ENCODE results near the gene FUS. TPM values are rescaled to one million over a fixed set of nuclear protein-coding genes. Genes with fewer than 3 reads are reported as not detected.
"Not testable (repeated sequence)": the region's sequence is repeated elsewhere in the genome, so short reads cannot be mapped to it uniquely, and the experiment has no call there.

Gene FUS
- total and polyA plus RNA-seq, 2 donors (not counting 1 experiment from before 2014, with no cell fraction given) = 44.3 to 199 TPM

GRCh38 chr16:31192856-31193642 is 13.1 kb downstream of the FUS start:
- H3K79me2 ChIP-seq (ENCODE audit: control insufficient read depth, insufficient read depth, low read length) = peaks cover 26% of the 10 kb centered on the region
- TF ChIP-seq CTCF (conservative IDR thresholded peaks at IDR 0.05 in 1 of 2, IDR thresholded peaks at IDR 0.05 in 1 of 2; ENCODE audit: low read depth in 1 of 2, low read length in 2 of 2) (no peak), EZH2 (IDR thresholded peaks at IDR 0.05; ENCODE audit: low read length, missing control alignments) (no peak)
- H3K36me3 ChIP-seq (ENCODE audit: control insufficient read depth, insufficient read depth, low read length) = peaks cover 34% of the 10 kb centered on the region

GRCh38 chr16:31193874-31194273 is 13.9 kb downstream of the FUS start:
- H3K27ac ChIP-seq (ENCODE audit: insufficient read depth, low read length) = no peak overlapping the region
- H3K4me1 ChIP-seq (ENCODE audit: control insufficient read depth, extremely low read depth, insufficient read depth, low read length) = no peaks in the 10 kb centered on the region
- H3K4me2 ChIP-seq (ENCODE audit: extremely low read depth, insufficient read depth, low read length) = no peak overlapping the region
- DNase-seq (ENCODE audit: low read depth in 2 of 2) = no peak
- TF ChIP-seq CTCF (conservative IDR thresholded peaks at IDR 0.05 in 1 of 2, IDR thresholded peaks at IDR 0.05 in 1 of 2; ENCODE audit: low read depth in 1 of 2, low read length in 2 of 2) (no peak), EZH2 (IDR thresholded peaks at IDR 0.05; ENCODE audit: low read length, missing control alignments) (no peak)
- H3K79me2 ChIP-seq (ENCODE audit: control insufficient read depth, insufficient read depth, low read length) = peaks cover 20% of the 10 kb centered on the region
- no peak overlapping the region for H2AFZ ChIP-seq (ENCODE audit: low read length)
- no peak overlapping the region for H3K9ac ChIP-seq (ENCODE audit: insufficient read depth, low read length)
- H3K4me3 ChIP-seq (replicated peaks in 1 of 4; ENCODE audit: control extremely low read depth in 1 of 4, insufficient read depth in 1 of 4, low read depth in 3 of 4, low read length in 4 of 4) = no peak overlapping the region
- H4K20me1 ChIP-seq (ENCODE audit: control insufficient read depth, extremely low read depth, insufficient read depth, low read length) = no peaks in the 10 kb centered on the region
- no peaks in the 10 kb centered on the region for H3K9me3 ChIP-seq (ENCODE audit: control insufficient read depth, insufficient read depth, low read depth, low read length)
- H3K27me3 ChIP-seq (ENCODE audit: control insufficient read depth, insufficient read depth, low read length) = no peaks in the 10 kb centered on the region
- H3K36me3 ChIP-seq (ENCODE audit: control insufficient read depth, insufficient read depth, low read length) = peaks cover 32% of the 10 kb centered on the region

More at GRCh38 chr16:31192856-31193642, 13.1 kb downstream of the FUS start:
- Histone ChIP-seq H3K4me1 (ENCODE audit: control insufficient read depth, extremely low read depth, insufficient read depth, low read length) (no peaks in the 10 kb centered on the region), H3K27ac (ENCODE audit: insufficient read depth, low read length) (no peak overlapping the region), H3K4me3 (replicated peaks in 1 of 4; ENCODE audit: control extremely low read depth in 1 of 4, insufficient read depth in 1 of 4, low read depth in 3 of 4, low read length in 4 of 4) (no peak overlapping the region), H3K9ac (ENCODE audit: insufficient read depth, low read length) (no peak overlapping the region), H2AFZ (ENCODE audit: low read length) (no peak overlapping the region), H3K27me3 (ENCODE audit: control insufficient read depth, insufficient read depth, low read length) (no peaks in the 10 kb centered on the region), H3K9me3 (ENCODE audit: control insufficient read depth, insufficient read depth, low read depth, low read length) (no peaks in the 10 kb centered on the region), H3K4me2 (ENCODE audit: extremely low read depth, insufficient read depth, low read length) (no peak overlapping the region), H4K20me1 (ENCODE audit: control insufficient read depth, extremely low read depth, insufficient read depth, low read length) (no peaks in the 10 kb centered on the region)
- DNase-seq (ENCODE audit: low read depth in 2 of 2) = no peak

GRCh38 chr16:31194898-31195297 is 15.0 kb downstream of the FUS start:
- Histone ChIP-seq H3K36me3 (ENCODE audit: control insufficient read depth, insufficient read depth, low read length) (peaks cover 27% of the 10 kb centered on the region), H3K4me2 (ENCODE audit: extremely low read depth, insufficient read depth, low read length) (no peak overlapping the region), H3K4me1 (ENCODE audit: control insufficient read depth, extremely low read depth, insufficient read depth, low read length) (no peaks in the 10 kb centered on the region), H3K27ac (ENCODE audit: insufficient read depth, low read length) (no peak overlapping the region), H3K27me3 (ENCODE audit: control insufficient read depth, insufficient read depth, low read length) (no peaks in the 10 kb centered on the region), H4K20me1 (ENCODE audit: control insufficient read depth, extremely low read depth, insufficient read depth, low read length) (no peaks in the 10 kb centered on the region), H3K9ac (ENCODE audit: insufficient read depth, low read length) (no peak overlapping the region), H2AFZ (ENCODE audit: low read length) (no peak overlapping the region), H3K79me2 (ENCODE audit: control insufficient read depth, insufficient read depth, low read length) (peaks cover 11% of the 10 kb centered on the region), H3K9me3 (ENCODE audit: control insufficient read depth, insufficient read depth, low read depth, low read length) (no peaks in the 10 kb centered on the region), H3K4me3 (replicated peaks in 1 of 4; ENCODE audit: control extremely low read depth in 1 of 4, insufficient read depth in 1 of 4, low read depth in 3 of 4, low read length in 4 of 4) (no peak overlapping the region)
- no peak for DNase-seq (ENCODE audit: low read depth in 2 of 2)
- TF ChIP-seq EZH2 (IDR thresholded peaks at IDR 0.05; ENCODE audit: low read length, missing control alignments) = no peak
- no peak for TF ChIP-seq CTCF (conservative IDR thresholded peaks at IDR 0.05 in 1 of 2, IDR thresholded peaks at IDR 0.05 in 1 of 2; ENCODE audit: low read depth in 1 of 2, low read length in 2 of 2)

- not testable (repeated sequence) for H3K9me3 ChIP-seq (ENCODE audit: control insufficient read depth, insufficient read depth, low read depth, low read length); H3K9ac ChIP-seq (ENCODE audit: insufficient read depth, low read length); DNase-seq (ENCODE audit: low read depth in 2 of 2); H4K20me1 ChIP-seq (ENCODE audit: control insufficient read depth, extremely low read depth, insufficient read depth, low read length); H3K27me3 ChIP-seq (ENCODE audit: control insufficient read depth, insufficient read depth, low read length); H3K4me1 ChIP-seq (ENCODE audit: control insufficient read depth, extremely low read depth, insufficient read depth, low read length); H3K4me3 ChIP-seq (replicated peaks in 1 of 4; ENCODE audit: control extremely low read depth in 1 of 4, insufficient read depth in 1 of 4, low read depth in 3 of 4, low read length in 4 of 4); H2AFZ ChIP-seq (ENCODE audit: low read length); H3K4me2 ChIP-seq (ENCODE audit: extremely low read depth, insufficient read depth, low read length); H3K79me2 ChIP-seq (ENCODE audit: control insufficient read depth, insufficient read depth, low read length); H3K27ac ChIP-seq (ENCODE audit: insufficient read depth, low read length)
- peaks cover 22% of the 10 kb centered on the region for H3K36me3 ChIP-seq (ENCODE audit: control insufficient read depth, insufficient read depth, low read length)
Measured at GRCh38 chr16:31195861-31196260, 15.9 kb downstream of the FUS start.
